OCI-LY7 (cell line): ENCODE data around the gene ADD1. TPM values are rescaled to one million over a fixed set of nuclear protein-coding genes. Genes with fewer than 3 reads are reported as not detected.
A peak's percentile ranks its signal among the peaks of the same experiment; 100 is the strongest.

ENCODE experiments used
- BruUV-seq: library from RNA; stranded (reverse); fragments of 400-500 nt; replicated peaks from 2 replicates; lab custom pipeline; 2021; lab: Mats Ljungman, UMichigan
- CTCF ChIA-PET: fragments of 300-600 bp; sonication (Branson Sonifier 250); formaldehyde crosslinking; loops from one replicate; lab custom pipeline; 2022; ENCODE audit warnings: antibody characterized with exemption; ENCODE audit not compliant: unreplicated experiment; lab: Charles Lee
- POLR2A ChIA-PET: fragments of 300-600 bp; sonication (Branson Sonifier 250); formaldehyde crosslinking; loops from one replicate; lab custom pipeline; 2022; ENCODE audit warnings: antibody characterized with exemption; lab: Charles Lee
- DNase-seq: peaks from one replicate; pipeline ENCODE4 v3.0.0-alpha.2; 2015; ENCODE audit warnings: low spot score
- H2AFZ ChIP-seq: fragments of 200-600 bp; sonication (generic), shearing (Covaris generic); 2 replicates; pipeline ENCODE4 v1.6.1; 2014; ENCODE audit warnings: mild to moderate bottlenecking, antibody characterized with exemption, low read length, moderate library complexity
- H3K27ac ChIP-seq: fragments of 200-600 bp; sonication (generic); 2 replicates; pipeline ENCODE4 v1.5.1; 2014; ENCODE audit warnings: mixed run types, low read depth, mild to moderate bottlenecking, moderate library complexity, low read length, inconsistent platforms; ENCODE audit not compliant: poor library complexity, severe bottlenecking
- H3K36me3 ChIP-seq: fragments of 200-600 bp; sonication (generic); 2 replicates; pipeline ENCODE4 v1.6.1; 2014; ENCODE audit warnings: mild to moderate bottlenecking, antibody characterized with exemption, low read length, moderate library complexity, mixed read lengths; ENCODE audit not compliant: insufficient read depth
- H3K4me1 ChIP-seq: fragments of 200-600 bp; sonication (generic); 2 replicates; pipeline ENCODE4 v1.5.1; 2014; ENCODE audit warnings: mild to moderate bottlenecking, low read length; ENCODE audit not compliant: insufficient read depth, poor library complexity, severe bottlenecking
- H3K4me2 ChIP-seq: fragments of 200-600 bp; sonication (generic); 2 replicates; pipeline ENCODE4 v1.6.1; 2014; ENCODE audit warnings: mild to moderate bottlenecking, low read length
- H3K4me3 ChIP-seq: fragments of 200-600 bp; sonication (generic); 2 replicates; pipeline ENCODE4 v1.5.1; 2014; ENCODE audit warnings: mild to moderate bottlenecking, low read depth, low read length; ENCODE audit not compliant: poor library complexity, severe bottlenecking
- H3K79me2 ChIP-seq: fragments of 200-600 bp; sonication (generic); 2 replicates; pipeline ENCODE4 v1.6.1; 2016; ENCODE audit warnings: low read depth, mild to moderate bottlenecking, low read length, moderate library complexity, mixed read lengths; ENCODE audit not compliant: insufficient read depth
- H3K9me2 ChIP-seq: fragments of 200-600 bp; sonication (generic); 2 replicates; pipeline ENCODE4 v1.6.1; 2016; ENCODE audit warnings: mild to moderate bottlenecking, low read length, mixed read lengths; ENCODE audit not compliant: insufficient read depth
- H3K9me3 ChIP-seq: fragments of 200-600 bp; sonication (generic); 2 replicates; pipeline ENCODE4 v1.6.1; 2014; ENCODE audit warnings: mild to moderate bottlenecking, mixed run types, low read length, mixed read lengths
- H4K20me1 ChIP-seq: fragments of 200-600 bp; sonication (generic); 2 replicates; pipeline ENCODE4 v1.6.1; 2014; ENCODE audit warnings: mild to moderate bottlenecking, antibody characterized with exemption, low read length, moderate library complexity, mixed read lengths; ENCODE audit not compliant: insufficient read depth
- CTCF ChIP-seq: fragments of 200-600 bp; sonication (generic); conservative IDR thresholded peaks from 2 replicates; pipeline ENCODE4 v1.5.1; 2014; ENCODE audit warnings: mild to moderate bottlenecking, antibody characterized with exemption, low read length, moderate library complexity, mixed read lengths
- EZH2phosphoT487 ChIP-seq: fragments of 200-600 bp; sonication (generic); IDR thresholded peaks from 2 replicates; pipeline ENCODE4 v1.6.1; 2018; ENCODE audit warnings: low read depth, borderline replicate concordance, mild to moderate bottlenecking, mixed run types, antibody characterized with exemption, low read length, moderate library complexity, mixed read lengths
- intact Hi-C: fragments of 100-400 bp; cut with micrococcal nuclease; formaldehyde crosslinking; loops from one replicate; pipeline ENCODE4 v1.10.0; 2022; ENCODE audit not compliant: unreplicated experiment
- total RNA-seq, 2 experiments: library from RNA; depleted of rRNA in 1 of 2; stranded (reverse); fragments of >200 nt in 1 of 2; shearing (Covaris generic) in 1 of 2; gene quantifications; 2 replicates each; pipeline ENCODE4 v1.2.3, GENCODE V29; 2014 to 2022

Gene ADD1
- total RNA-seq, 2 experiments from 2014 or later: 85.3 to 108 TPM

DNA sequence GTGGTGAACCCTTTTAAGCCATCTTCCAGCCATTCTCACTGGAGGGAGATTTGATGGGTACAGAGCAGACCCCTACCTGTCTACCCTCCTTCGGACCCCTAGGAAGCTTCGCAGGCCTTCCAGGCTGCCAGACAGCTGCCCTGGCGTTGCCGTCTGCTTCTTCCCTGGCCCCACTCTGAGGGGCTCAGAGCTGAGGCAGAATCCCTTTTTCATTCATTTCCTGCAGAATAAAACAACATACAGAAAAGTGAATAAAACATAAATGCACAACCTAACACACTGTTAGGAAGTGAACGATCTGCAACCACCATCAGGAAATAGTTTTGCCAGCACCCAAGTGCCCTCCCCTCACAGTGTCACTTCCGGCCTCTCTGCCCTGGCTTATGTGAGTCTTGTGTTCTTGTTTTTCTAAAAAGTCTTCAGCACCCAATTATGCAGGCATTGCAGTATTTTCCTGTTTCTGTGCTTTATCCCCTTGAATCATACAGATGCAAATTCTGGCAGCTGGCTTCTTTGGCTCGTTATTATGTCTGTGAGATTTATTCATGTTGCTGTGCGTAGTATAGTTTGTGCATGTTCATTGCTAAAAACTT is 5.6 kb upstream of the ADD1 start:
- H3K36me3 ChIP-seq: no peaks in the 10 kb centered on the region
- CTCF ChIA-PET: no interaction called here
- H3K4me1 ChIP-seq: peaks cover 54% of the 10 kb centered on the region
- peak overlapping the region; percentile 56 for H3K4me3 ChIP-seq
- TF ChIP-seq EZH2phosphoT487 (no peak), CTCF (no peak)
- POLR2A ChIA-PET: interaction anchor here (0.8 to 2.6 kb wide), 4 partner anchors 9 to 52 kb away, joined by 3 to 13 read pairs (median 4); no protein-coding TSS in a partner anchor
- peak overlapping the region; percentile 81 for H3K4me2 ChIP-seq
- intact Hi-C loops: loop anchor here (5.0 kb wide), 1 partner anchor 94 kb away; no protein-coding TSS in a partner anchor
- BruUV-seq: no TSS peak
- H3K79me2 ChIP-seq: no peaks in the 10 kb centered on the region
- H3K9me2 ChIP-seq: no peaks in the 10 kb centered on the region
- no peaks in the 10 kb centered on the region; the same call in 1 of the 2 replicates for H4K20me1 ChIP-seq
- peak overlapping the region; percentile 70 for H3K27ac ChIP-seq
- H3K9me3 ChIP-seq: no peaks in the 10 kb centered on the region
- peak; percentile 82 for DNase-seq
- peak overlapping the region; percentile 87 for H2AFZ ChIP-seq

GRCh38 chr4:2839060-2839459 is 4.6 kb upstream of the ADD1 start:
- Histone ChIP-seq H3K27ac (no peak overlapping the region), H3K4me1 (peaks cover 46% of the 10 kb centered on the region), H3K36me3 (no peaks in the 10 kb centered on the region), H3K4me2 (peak overlapping the region; percentile 81; the same call in 1 of the 2 replicates), H2AFZ (peak overlapping the region; percentile 87; the same call in 1 of the 2 replicates), H3K9me3 (no peaks in the 10 kb centered on the region), H3K4me3 (peak overlapping the region; percentile 56), H3K79me2 (no peaks in the 10 kb centered on the region), H4K20me1 (no peaks in the 10 kb centered on the region; the same call in 1 of the 2 replicates), H3K9me2 (no peaks in the 10 kb centered on the region)
- no TSS peak for BruUV-seq
- no peak for TF ChIP-seq EZH2phosphoT487
- TF ChIP-seq CTCF: no peak
- intact Hi-C loops: loop anchor here (5.0 kb wide), 1 partner anchor 93 kb away; no protein-coding TSS in a partner anchor
- ChIA-PET POLR2A (interaction anchor here (0.7 to 2.6 kb wide), 5 partner anchors 9 to 419 kb away, joined by 3 to 13 read pairs (median 3); no protein-coding TSS in a partner anchor), CTCF (no interaction called here)
- DNase-seq: no peak
